GM19467 (cell line): ENCODE results near the gene MYOCD.

Source experiments
- ATAC-seq: cut with Tn5 transposase; IDR thresholded peaks from one replicate; pipeline ENCODE4 v1.9.1; 2021; ENCODE audit warnings: mild to moderate bottlenecking, moderate library complexity; ENCODE audit not compliant: unreplicated experiment

The MYOCD gene

GRCh38 chr17:12709063-12709462 lies 43.4 kb downstream of the MYOCD start:
- no peak for ATAC-seq

- ATAC-seq, result no peak
These were observed 46.7 kb downstream of the MYOCD start for GRCh38 chr17:12712415-12712814.

GRCh38 chr17:12712941-12713340 lies 47.3 kb downstream of the MYOCD start:
- ATAC-seq, result no peak

GRCh38 chr17:12719948-12720347 lies 54.3 kb downstream of the MYOCD start:
- ATAC-seq, result no peak

- no peak for ATAC-seq
These were observed 55.9 kb downstream of the MYOCD start for GRCh38 chr17:12721581-12721980.

- ATAC-seq, result no peak
These were observed 56.6 kb downstream of the MYOCD start for GRCh38 chr17:12722282-12722681.

GRCh38 chr17:12726131-12726530 lies 60.4 kb downstream of the MYOCD start:
- ATAC-seq, result no peak

- no peak for ATAC-seq
These were observed 61.5 kb downstream of the MYOCD start for GRCh38 chr17:12727076-12727760.

GRCh38 chr17:12727881-12728280 lies 62.2 kb downstream of the MYOCD start:
- ATAC-seq, result no peak

- ATAC-seq, result no peak
These were observed 63.4 kb downstream of the MYOCD start for GRCh38 chr17:12729086-12729485.

GRCh38 chr17:12730421-12730820 lies 64.7 kb downstream of the MYOCD start:
- ATAC-seq, result no peak

- ATAC-seq, result no peak
These were observed 65.3 kb downstream of the MYOCD start for GRCh38 chr17:12730931-12731521.

- ATAC-seq, result no peak
These were observed 66.1 kb downstream of the MYOCD start for GRCh38 chr17:12731839-12732238.

- no peak for ATAC-seq
These were observed 66.7 kb downstream of the MYOCD start for GRCh38 chr17:12732366-12732765.

GRCh38 chr17:12734926-12735325 lies 69.2 kb downstream of the MYOCD start:
- no peak for ATAC-seq

- no peak for ATAC-seq
These were observed 69.8 kb downstream of the MYOCD start for GRCh38 chr17:12735517-12735916.

- no peak for ATAC-seq
These were observed 70.8 kb downstream of the MYOCD start for GRCh38 chr17:12736526-12736925.

- no peak for ATAC-seq
These were observed 72.2 kb downstream of the MYOCD start for GRCh38 chr17:12737740-12738469.

GRCh38 chr17:12738624-12739023 lies 72.9 kb downstream of the MYOCD start:
- ATAC-seq, result no peak

GRCh38 chr17:12739500-12739899 lies 73.8 kb downstream of the MYOCD start:
- no peak for ATAC-seq

GRCh38 chr17:12743046-12743445 lies 77.4 kb downstream of the MYOCD start:
- ATAC-seq, result no peak

- ATAC-seq, result no peak
These were observed 78.6 kb downstream of the MYOCD start for GRCh38 chr17:12744298-12744697.
